GM18526 (cell line): Measurements from ENCODE around the gene GPR137.
A peak's percentile ranks its signal among the peaks of the same experiment; 100 is the strongest.

Source experiments
- POLR2A ChIP-seq: IDR thresholded peaks from 3 replicates; pipeline ENCODE4 v1.6.1; 2011; ENCODE audit not compliant: insufficient read length; ENCODE audit errors: extremely low read depth

GPR137 gene

GRCh38 chr11:64246871-64247728 lies 38.5 kb upstream of the GPR137 start, which contains the start of gene PPP1R14B:
PPP1R14B (minus strand) TSS chr11:64246943; CDS start chr11:64246673, 270 bp downstream.
- TF ChIP-seq POLR2A = peak; percentile 35

- TF ChIP-seq POLR2A = no peak
Measured at GRCh38 chr11:64247729-64248531, 37.7 kb upstream of the GPR137 start.

- no peak for TF ChIP-seq POLR2A
Measured at GRCh38 chr11:64248578-64248977, 37.1 kb upstream of the GPR137 start.

GRCh38 chr11:64249038-64249437 lies 36.6 kb upstream of the GPR137 start:
- TF ChIP-seq POLR2A = no peak

- TF ChIP-seq POLR2A = no peak
Measured at GRCh38 chr11:64249563-64250414, 35.9 kb upstream of the GPR137 start.

GRCh38 chr11:64250415-64251015 lies 35.1 kb upstream of the GPR137 start:
- TF ChIP-seq POLR2A = no peak

- peak; percentile 54 for TF ChIP-seq POLR2A
Measured at GRCh38 chr11:64251016-64251752, 34.5 kb upstream of the GPR137 start, which contains the start of gene PLCB3. PLCB3 (plus strand) TSS chr11:64251530; CDS start chr11:64251650, 120 bp downstream.

GRCh38 chr11:64251753-64252002 lies 34.0 kb upstream of the GPR137 start:
- no peak for TF ChIP-seq POLR2A

- TF ChIP-seq POLR2A = no peak
Measured at GRCh38 chr11:64252003-64252872, 33.4 kb upstream of the GPR137 start.

- no peak for TF ChIP-seq POLR2A
Measured at GRCh38 chr11:64253043-64253442, 32.6 kb upstream of the GPR137 start.

GRCh38 chr11:64253481-64253880 lies 32.2 kb upstream of the GPR137 start:
- no peak for TF ChIP-seq POLR2A

- no peak for TF ChIP-seq POLR2A
Measured at GRCh38 chr11:64254326-64254725, 31.3 kb upstream of the GPR137 start.
